K562 (cell line): ENCODE results near the gene STUM. TPM values are rescaled to one million over a fixed set of nuclear protein-coding genes. Genes with fewer than 3 reads are reported as not detected.

Experiments
- PHTF2 ChIP-seq: fragments of 250-450 bp; sonication (Bioruptor Pico); IDR thresholded peaks from 2 replicates; pipeline ENCODE4 v1.5.0; 2021; ENCODE audit warnings: mild to moderate bottlenecking
- ZNF134 ChIP-seq: fragments of 250-450 bp; sonication (Bioruptor Pico); conservative IDR thresholded peaks from 2 replicates; pipeline ENCODE4 v1.4.0; 2020
- polyA plus RNA-seq, 8 experiments: library from polyadenylated mRNA; depleted of rRNA in 4 of 8; stranded (reverse) in 5 of 8; unstranded in 3 of 8; fragments of >200 nt; fragmentation: Nextera tagmentation in 2 of 8; fragmentation: Illumina TruSeq in 1 of 8; extraction: Ambion mirVana in 2 of 8; extraction: Trizol in 1 of 8; gene quantifications; 2 replicates each; pipeline versions ENCODE4 v1.2.1 to v1.2.3, GENCODE V29; 2011 to 2014; ENCODE audit warnings: inconsistent platforms in 1 of 8, missing spikeins in 1 of 8
- total RNA-seq, 7 experiments: library from RNA; depleted of rRNA in 6 of 7; stranded (reverse); fragments of >200 nt in 6 of 7; fragmentation: Illumina TruSeq in 2 of 7; extraction: Trizol in 2 of 7; gene quantifications; 2 replicates each; pipeline versions ENCODE4 v1.2.1 to v1.2.3, GENCODE V29; 2011 to 2021; ENCODE audit warnings: low replicate concordance in 1 of 7
- TF ChIP-seq, protein P1 (sequence below): sonication (generic); formaldehyde crosslinking; IDR thresholded peaks from 2 replicates; pipeline ENCODE4 v1.4.0; 2020; ENCODE audit warnings: mild to moderate bottlenecking, missing genetic modification reagents
- TF ChIP-seq, protein P2 (sequence below): sonication (generic); formaldehyde crosslinking; IDR thresholded peaks from 2 replicates; pipeline ENCODE4 v1.8.0; 2022; ENCODE audit warnings: missing genetic modification reagents, mild to moderate bottlenecking, moderate library complexity, borderline replicate concordance
- TF ChIP-seq, protein P3 (sequence below), 2 experiments: fragments of 450-650 bp in 1 of 2; sonication (generic) in 1 of 2; formaldehyde crosslinking; conservative IDR thresholded peaks; 2 replicates each; pipeline versions ENCODE4 v1.4.0 to v1.8.1; 2020 to 2022; ENCODE audit warnings: mild to moderate bottlenecking in 1 of 2, missing genetic modification reagents in 1 of 2

STUM gene
- total and polyA plus RNA-seq, 9 of the 15 experiments (the other 6 are each of a cell fraction or from before 2014, with no cell fraction given) = not detected

DNA sequence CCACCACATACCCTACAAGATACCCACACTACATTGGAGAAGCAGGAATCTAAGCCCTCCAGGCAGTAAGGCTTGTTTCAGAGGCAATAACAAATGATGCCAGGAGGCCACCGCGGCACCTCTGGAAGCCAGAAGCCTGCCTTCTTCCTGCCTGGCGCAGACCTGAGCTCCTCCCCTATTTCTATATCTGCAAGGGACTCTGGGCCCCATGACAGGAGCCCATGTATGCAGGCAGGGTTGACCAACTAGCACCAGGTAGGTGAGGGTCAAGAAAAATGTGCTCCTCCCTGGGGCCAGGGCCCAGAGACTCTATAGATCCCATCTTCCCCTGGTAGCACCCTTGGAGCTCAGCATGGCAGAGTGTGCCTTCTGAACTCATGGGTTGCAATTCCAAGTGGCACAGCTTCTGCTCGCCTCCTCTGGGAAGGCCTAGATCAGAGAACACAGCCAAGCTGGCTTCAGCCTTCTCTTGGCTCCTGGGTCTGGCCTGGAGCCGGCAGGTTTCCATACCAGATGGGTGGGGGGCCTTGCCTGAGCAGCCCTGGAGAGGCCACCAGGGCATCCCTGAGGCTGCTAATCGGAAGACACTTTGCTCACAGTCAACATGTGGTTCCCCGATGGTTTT, 85.1 kb downstream of the STUM start (continued):
- TF ChIP-seq, protein P1, sequence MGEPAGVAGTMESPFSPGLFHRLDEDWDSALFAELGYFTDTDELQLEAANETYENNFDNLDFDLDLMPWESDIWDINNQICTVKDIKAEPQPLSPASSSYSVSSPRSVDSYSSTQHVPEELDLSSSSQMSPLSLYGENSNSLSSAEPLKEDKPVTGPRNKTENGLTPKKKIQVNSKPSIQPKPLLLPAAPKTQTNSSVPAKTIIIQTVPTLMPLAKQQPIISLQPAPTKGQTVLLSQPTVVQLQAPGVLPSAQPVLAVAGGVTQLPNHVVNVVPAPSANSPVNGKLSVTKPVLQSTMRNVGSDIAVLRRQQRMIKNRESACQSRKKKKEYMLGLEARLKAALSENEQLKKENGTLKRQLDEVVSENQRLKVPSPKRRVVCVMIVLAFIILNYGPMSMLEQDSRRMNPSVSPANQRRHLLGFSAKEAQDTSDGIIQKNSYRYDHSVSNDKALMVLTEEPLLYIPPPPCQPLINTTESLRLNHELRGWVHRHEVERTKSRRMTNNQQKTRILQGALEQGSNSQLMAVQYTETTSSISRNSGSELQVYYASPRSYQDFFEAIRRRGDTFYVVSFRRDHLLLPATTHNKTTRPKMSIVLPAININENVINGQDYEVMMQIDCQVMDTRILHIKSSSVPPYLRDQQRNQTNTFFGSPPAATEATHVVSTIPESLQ (CRISPR knock-in tag) = no peak
- TF ChIP-seq ZNF134 (CRISPR knock-in tag) (no peak), PHTF2 (CRISPR knock-in tag) (no peak)
- TF ChIP-seq, protein P2, sequence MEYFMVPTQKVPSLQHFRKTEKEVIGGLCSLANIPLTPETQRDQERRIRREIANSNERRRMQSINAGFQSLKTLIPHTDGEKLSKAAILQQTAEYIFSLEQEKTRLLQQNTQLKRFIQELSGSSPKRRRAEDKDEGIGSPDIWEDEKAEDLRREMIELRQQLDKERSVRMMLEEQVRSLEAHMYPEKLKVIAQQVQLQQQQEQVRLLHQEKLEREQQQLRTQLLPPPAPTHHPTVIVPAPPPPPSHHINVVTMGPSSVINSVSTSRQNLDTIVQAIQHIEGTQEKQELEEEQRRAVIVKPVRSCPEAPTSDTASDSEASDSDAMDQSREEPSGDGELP (CRISPR knock-in tag) = no peak
- TF ChIP-seq, protein P3, sequence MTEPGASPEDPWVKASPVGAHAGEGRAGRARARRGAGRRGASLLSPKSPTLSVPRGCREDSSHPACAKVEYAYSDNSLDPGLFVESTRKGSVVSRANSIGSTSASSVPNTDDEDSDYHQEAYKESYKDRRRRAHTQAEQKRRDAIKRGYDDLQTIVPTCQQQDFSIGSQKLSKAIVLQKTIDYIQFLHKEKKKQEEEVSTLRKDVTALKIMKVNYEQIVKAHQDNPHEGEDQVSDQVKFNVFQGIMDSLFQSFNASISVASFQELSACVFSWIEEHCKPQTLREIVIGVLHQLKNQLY (CRISPR knock-in tag; conservative IDR thresholded peaks at IDR 0.05) = no peak
